Activated naive CD8-positive, alpha-beta T cell treated with anti-CD3 and anti-CD28 coated beads, Interleukin-2, amount 10 ng/mL, durations not matched to agents 7 days and 5 days (primary cell): ENCODE measurements around the gene METTL15. TPM values are rescaled to one million over a fixed set of nuclear protein-coding genes. Genes with fewer than 3 reads are reported as not detected.
"Not testable (repeated sequence)": the region's sequence is repeated elsewhere in the genome, so short reads cannot be mapped to it uniquely, and the experiment has no call there.

Source experiments
- ATAC-seq: fragments of 150-1000 bp; cut with Tn5 transposase; one replicate; pipeline ENCODE4 v1.10.0; 2021; ENCODE audit warnings: low read depth, moderate library complexity
- POLR2A ChIA-PET: fragments of 350-600 bp; sonication (Branson Sonifier 250); formaldehyde crosslinking; loops from one replicate; lab custom pipeline; 2021; ENCODE audit warnings: antibody characterized with exemption; lab: Charles Lee
- DNase-seq: peaks from one replicate; pipeline ENCODE4 v3.0.0; 2021
- H3K27ac Mint-ChIP-seq: one replicate; pipeline ENCODE4 v1.8.0; 2022; ENCODE audit warnings: mild to moderate bottlenecking, mixed read lengths
- H3K27me3 Mint-ChIP-seq: one replicate; pipeline ENCODE4 v1.8.0; 2022; ENCODE audit warnings: mild to moderate bottlenecking, moderate library complexity, mixed read lengths
- H3K36me3 Mint-ChIP-seq: one replicate; pipeline ENCODE4 v1.8.0; 2021; ENCODE audit warnings: mild to moderate bottlenecking, mixed read lengths
- H3K4me1 Mint-ChIP-seq: one replicate; pipeline ENCODE4 v1.8.0; 2021; ENCODE audit warnings: mixed read lengths
- H3K4me3 Mint-ChIP-seq: one replicate; pipeline ENCODE4 v1.8.0; 2022; ENCODE audit warnings: mild to moderate bottlenecking, moderate library complexity, mixed read lengths
- H3K9me3 Mint-ChIP-seq: one replicate; pipeline ENCODE4 v1.8.0; 2021; ENCODE audit warnings: mixed read lengths
- total RNA-seq, 2 experiments: library from RNA; stranded (reverse); gene quantifications; one replicate each; pipeline ENCODE4 v1.2.3, GENCODE V29; 2021

METTL15 gene
- total RNA-seq, 2 experiments from 2014 or later, result 16.1 to 18.3 TPM

DNA sequence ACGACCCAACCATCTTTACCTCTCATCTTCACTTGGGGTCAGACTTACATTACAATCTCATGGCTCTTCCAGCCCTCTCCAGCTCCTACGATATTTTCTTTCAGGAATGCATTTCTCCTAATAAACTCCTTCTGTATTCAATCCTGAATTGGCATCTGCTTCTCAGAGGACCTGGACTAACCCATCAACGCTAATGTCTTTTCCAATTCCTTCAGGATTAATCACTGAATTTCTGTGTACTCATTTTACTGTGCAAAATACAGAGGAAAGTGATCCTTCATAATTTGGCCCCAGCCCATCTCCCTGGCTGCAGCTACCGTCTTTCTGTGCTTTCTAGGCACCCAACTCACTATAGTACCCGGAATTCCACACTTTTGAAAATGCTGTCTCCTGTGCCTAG lies 239.2 kb downstream of the METTL15 start:
- H3K27ac Mint-ChIP-seq, result no peak overlapping the region
- no peaks in the 10 kb centered on the region for H3K36me3 Mint-ChIP-seq
- H3K4me1 Mint-ChIP-seq, result no peaks in the 10 kb centered on the region
- no peak for DNase-seq
- H3K27me3 Mint-ChIP-seq, result no peaks in the 10 kb centered on the region
- no peak for ATAC-seq
- POLR2A ChIA-PET, result no interaction called here
- H3K4me3 Mint-ChIP-seq, result no peak overlapping the region
- H3K9me3 Mint-ChIP-seq, result no peaks in the 10 kb centered on the region

DNA sequence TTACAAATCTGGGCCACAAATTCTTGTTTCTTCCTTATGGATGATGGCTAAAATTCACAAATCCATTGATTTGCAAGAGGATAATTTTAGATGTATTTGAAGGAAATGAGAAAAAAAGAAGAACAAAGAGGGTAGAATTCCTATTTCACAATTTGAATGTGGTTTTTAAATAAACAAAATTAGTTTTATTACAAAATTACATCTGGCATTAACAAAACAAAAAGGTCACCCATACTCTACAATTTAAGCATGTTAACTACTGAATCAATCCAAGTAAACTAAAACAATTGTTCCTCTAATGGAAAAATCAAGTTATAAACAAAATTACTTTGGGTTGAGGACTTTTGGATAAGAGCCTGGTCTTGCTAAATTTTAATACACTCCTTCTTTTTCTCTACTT lies 242.0 kb downstream of the METTL15 start:
- Mint-ChIP-seq H3K4me3 (no peak overlapping the region), H3K36me3 (no peaks in the 10 kb centered on the region), H3K9me3 (no peaks in the 10 kb centered on the region), H3K27ac (no peak overlapping the region), H3K4me1 (no peaks in the 10 kb centered on the region), H3K27me3 (no peaks in the 10 kb centered on the region)
- DNase-seq, result no peak
- POLR2A ChIA-PET, result no interaction called here
- ATAC-seq, result no peak

DNA sequence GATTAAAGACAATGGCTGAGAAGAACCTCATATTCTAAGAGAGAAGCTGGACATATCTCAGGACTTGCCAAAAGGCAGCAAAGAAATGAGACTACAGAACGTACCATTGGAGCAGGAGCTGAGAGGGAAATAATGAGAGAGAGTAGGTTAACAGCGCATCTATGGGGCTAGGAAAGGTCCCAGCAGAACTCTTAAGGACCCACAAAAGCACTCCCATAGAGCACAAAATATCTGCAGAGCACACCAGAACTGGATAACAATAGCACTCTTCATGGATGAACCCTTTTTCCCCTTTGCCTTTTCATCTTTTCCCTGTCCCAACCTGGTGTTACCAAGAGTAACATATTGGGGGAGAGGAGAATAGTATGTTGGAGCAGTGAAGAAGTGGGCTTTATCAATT lies 245.8 kb downstream of the METTL15 start:
- Mint-ChIP-seq H3K27ac (no peak overlapping the region), H3K4me1 (no peaks in the 10 kb centered on the region), H3K36me3 (no peaks in the 10 kb centered on the region), H3K9me3 (no peaks in the 10 kb centered on the region), H3K27me3 (no peaks in the 10 kb centered on the region), H3K4me3 (no peak overlapping the region)
- ATAC-seq (no peak), DNase-seq (no peak)
- POLR2A ChIA-PET, result interaction anchor here (0.7 kb wide), 1 partner anchor 79 kb away, joined by 8 read pairs; no protein-coding TSS in a partner anchor

DNA sequence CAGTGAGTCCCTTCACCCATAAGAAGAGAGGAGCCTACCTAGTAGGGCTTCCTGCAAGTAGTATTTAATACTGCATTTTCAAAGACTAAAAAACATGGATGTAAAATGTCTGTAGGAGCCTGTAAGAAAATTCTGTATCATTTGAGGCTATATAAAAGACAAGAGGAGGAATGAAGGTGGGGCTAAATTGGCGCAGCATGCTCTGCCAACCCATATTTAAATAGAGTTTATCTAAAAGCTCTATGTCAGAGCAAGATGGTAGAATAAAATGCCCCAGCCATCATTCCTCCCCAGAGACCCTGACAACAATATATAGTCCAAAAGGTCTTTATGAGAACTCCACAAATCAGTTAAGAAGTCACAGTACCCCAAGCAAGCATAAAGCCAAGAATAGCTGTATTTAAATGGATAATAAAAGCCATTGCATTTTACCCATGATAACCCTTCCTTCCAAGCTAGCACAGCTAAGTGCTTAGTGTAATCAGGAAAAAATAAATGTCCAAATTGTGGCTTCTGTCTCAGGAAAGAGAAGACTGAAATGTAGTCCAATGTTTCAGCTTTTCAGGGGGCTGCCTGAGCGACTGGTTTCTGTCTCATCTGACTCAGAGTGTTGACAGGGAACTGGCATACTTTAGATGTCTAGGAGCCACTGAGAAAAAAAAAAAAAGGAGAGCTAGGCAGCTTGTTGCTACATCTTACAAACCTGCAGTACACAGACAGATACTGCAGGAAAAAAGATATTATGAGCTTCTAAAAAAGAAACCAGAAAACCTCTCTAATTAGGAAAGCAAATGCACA lies 258.6 kb downstream of the METTL15 start:
- ATAC-seq (no peak), DNase-seq (no peak)
- Mint-ChIP-seq H3K4me3 (no peak overlapping the region), H3K27me3 (no peaks in the 10 kb centered on the region), H3K4me1 (no peaks in the 10 kb centered on the region), H3K9me3 (peaks cover 12% of the 10 kb centered on the region), H3K27ac (no peak overlapping the region), H3K36me3 (peaks cover 3% of the 10 kb centered on the region)
- POLR2A ChIA-PET, result no interaction called here

DNA sequence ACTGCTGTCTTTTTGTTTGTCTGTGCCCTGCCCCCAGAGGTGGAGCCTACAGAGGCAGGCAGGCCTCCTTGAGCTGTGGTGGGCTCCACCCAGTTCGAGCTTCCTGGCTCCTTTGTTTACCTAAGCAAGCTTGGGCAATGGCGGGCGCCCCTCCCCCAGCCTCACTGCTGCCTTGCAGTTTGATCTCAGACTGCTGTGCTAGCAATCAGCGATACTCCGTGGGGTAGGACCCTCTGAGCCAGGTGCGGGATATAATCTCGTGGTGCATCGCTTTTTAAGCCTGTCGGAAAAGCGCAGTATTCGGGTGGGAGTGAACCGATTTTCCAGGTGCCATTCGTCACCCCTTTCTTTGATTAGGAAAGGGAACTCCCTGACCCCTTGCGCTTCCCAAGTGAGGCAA lies 269.9 kb downstream of the METTL15 start:
- not testable (repeated sequence) for H3K9me3 Mint-ChIP-seq

More for the DNA sequence above, 269.9 kb downstream of the METTL15 start:
- ATAC-seq, DNase-seq, H3K4me1 Mint-ChIP-seq, POLR2A ChIA-PET, H3K27ac Mint-ChIP-seq, H3K36me3 Mint-ChIP-seq, H3K27me3 Mint-ChIP-seq, H3K4me3 Mint-ChIP-seq: not testable (repeated sequence)

Other genes with a start within 250 kb of the METTL15 start
- 10 to 100 TPM; 21.4 to 21.6 TPM for gene KIF18A, start 232 bp upstream of the METTL15 start, total RNA-seq